Neuron (in vitro differentiated cells): ENCODE measurements around the gene CDH23.

ENCODE experiments used
- H2AFZ ChIP-seq: one replicate; pipeline ENCODE4 v1.6.1; 2013; ENCODE audit warnings: low read depth, mild to moderate bottlenecking, inconsistent platforms, low read length, moderate library complexity
- H3K27me3 ChIP-seq: one replicate; pipeline ENCODE4 v1.6.1; 2013; ENCODE audit warnings: low read length; ENCODE audit not compliant: insufficient read depth
- H3K36me3 ChIP-seq: one replicate; pipeline ENCODE4 v1.6.1; 2013; ENCODE audit warnings: low read length; ENCODE audit not compliant: insufficient read depth
- H3K4me1 ChIP-seq: one replicate; pipeline ENCODE4 v1.6.1; 2013; ENCODE audit warnings: low read length; ENCODE audit not compliant: insufficient read depth
- H3K4me3 ChIP-seq: 2 replicates; pipeline ENCODE4 v1.5.1; 2013; ENCODE audit warnings: mild to moderate bottlenecking, low read length, moderate library complexity
- H3K9me3 ChIP-seq: one replicate; pipeline ENCODE4 v1.6.1; 2013; ENCODE audit warnings: low read length

The CDH23 gene

DNA sequence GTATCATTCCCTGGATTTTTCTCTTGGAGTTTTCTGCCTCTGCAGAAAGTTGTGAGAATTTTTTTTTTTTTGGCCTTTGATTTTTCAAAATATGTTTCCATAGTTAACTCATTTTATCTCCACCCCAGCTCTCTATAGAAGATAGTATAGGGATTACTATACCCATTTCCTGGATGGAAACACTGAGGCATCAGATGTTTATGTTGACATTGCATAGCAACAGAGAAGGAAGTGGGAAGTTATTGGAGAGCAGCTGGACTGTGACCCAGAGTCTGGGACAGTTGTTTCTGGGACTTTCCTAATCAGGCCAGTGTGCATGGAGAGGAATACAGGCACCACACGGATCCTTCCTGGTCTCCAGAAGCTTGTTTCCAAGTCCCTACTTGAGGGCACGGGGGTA, 158.0 kb downstream of the CDH23 start:
- H2AFZ ChIP-seq: no peak overlapping the region
- H3K9me3 ChIP-seq: no peaks in the 10 kb centered on the region
- H3K4me3 ChIP-seq: no peak overlapping the region
- H3K27me3 ChIP-seq: no peaks in the 10 kb centered on the region
- no peaks in the 10 kb centered on the region for H3K36me3 ChIP-seq
- no peaks in the 10 kb centered on the region for H3K4me1 ChIP-seq

DNA sequence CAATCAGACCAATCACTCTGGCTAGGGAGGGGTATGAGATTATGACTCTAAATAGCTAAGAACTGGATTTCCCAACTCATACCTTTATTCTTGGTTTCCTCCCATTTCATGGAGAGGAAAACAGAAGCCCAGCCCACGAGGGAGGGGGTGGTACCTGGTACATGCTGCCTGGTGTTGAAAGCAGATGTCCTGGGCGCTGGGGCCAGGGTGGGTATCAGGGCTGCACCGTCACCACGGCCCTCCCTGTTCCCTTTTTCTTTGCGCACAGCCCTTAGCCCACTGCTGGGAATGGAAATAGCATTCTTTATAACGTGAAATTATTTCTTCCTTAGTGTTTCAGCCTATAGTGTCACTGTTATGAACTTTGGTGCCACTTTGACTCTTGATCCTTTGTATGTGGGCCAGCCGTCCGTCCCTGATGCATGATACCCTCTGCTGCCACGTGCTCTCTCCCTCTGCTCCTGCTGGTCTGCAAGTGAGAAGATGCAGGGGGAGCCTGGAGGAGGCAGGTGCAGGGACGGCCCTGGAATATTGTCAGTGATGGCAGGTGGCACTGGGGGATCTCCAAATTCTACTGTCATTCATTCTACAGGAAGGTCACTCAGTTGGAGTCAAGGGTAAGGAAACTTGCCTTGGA, 158.5 kb downstream of the CDH23 start:
- Histone ChIP-seq H2AFZ (no peak overlapping the region), H3K36me3 (no peaks in the 10 kb centered on the region), H3K27me3 (no peaks in the 10 kb centered on the region), H3K4me3 (no peak overlapping the region), H3K9me3 (no peaks in the 10 kb centered on the region), H3K4me1 (no peaks in the 10 kb centered on the region)

DNA sequence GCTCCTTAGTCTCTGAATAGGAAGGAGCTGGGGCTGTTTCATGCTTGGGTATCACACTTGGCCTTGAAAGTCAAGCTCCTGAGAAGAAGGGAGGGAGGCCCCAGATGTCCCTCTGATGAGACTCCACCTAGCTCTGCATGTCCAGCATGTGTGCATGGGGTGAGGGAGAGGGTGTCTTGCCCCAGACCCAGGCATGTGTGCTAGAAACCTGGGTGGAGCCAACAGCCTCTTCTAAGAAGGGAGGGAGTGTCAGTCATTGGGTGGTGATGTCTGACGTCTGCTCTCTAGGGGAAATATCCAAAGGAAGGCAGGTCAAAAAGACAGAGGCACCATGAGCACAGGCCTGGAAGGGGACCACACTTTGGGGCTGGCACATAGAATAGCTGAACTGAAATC, 159.0 kb downstream of the CDH23 start:
- Histone ChIP-seq H3K4me3 (no peak overlapping the region), H3K9me3 (no peaks in the 10 kb centered on the region), H3K27me3 (no peaks in the 10 kb centered on the region), H3K36me3 (no peaks in the 10 kb centered on the region), H2AFZ (no peak overlapping the region), H3K4me1 (no peaks in the 10 kb centered on the region)

DNA sequence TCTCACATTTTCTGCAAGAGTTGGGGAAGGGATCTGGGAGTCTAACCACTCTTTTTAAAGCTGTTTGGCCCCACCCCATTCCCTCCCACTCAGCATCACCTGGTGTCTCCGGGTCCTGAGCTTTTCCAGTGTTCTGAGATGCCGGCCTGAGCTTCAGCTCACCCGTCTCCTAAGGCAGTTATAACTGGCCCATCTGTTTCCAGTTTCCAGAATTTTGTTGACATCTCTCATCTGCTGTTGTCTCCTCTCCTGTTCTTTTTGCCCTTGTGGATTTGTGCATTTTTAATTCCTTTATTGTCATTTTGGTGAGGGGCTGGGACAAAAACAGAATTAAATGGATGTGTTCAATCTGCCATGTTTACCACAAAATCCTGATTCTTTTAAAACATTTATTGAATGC, 162.3 kb downstream of the CDH23 start:
- no peaks in the 10 kb centered on the region for H3K9me3 ChIP-seq
- no peaks in the 10 kb centered on the region for H3K4me1 ChIP-seq
- peaks cover 4% of the 10 kb centered on the region for H3K27me3 ChIP-seq
- no peaks in the 10 kb centered on the region for H3K36me3 ChIP-seq
- H2AFZ ChIP-seq: no peak overlapping the region
- no peak overlapping the region for H3K4me3 ChIP-seq

DNA sequence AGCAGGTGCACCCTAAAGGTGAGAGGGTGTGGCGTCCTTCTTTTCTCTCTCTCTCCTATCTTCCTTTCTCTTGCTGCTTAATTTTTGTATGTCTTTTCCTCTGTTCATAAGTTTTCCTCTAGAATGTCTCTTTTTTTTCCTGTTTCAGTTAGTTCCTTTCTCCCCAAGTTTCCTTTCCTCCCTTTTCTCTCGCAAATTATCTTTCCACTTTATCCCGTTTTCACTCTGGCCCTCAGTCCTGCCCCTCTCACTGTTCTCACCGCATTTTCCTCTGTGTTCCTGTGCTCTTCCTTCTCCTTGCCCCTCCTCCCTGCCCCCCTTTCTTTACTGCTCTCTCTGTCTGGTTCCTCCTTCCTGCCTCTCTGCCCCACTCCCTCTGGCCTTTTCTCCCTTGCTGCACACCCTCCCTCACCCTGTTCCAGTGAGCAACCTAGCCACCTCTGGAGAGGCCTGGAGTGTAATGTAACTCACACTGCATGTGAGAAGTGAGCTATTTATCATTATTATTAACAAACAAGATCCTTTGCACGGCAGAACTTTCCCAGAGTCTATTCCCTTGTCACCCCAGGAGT, 164.4 kb downstream of the CDH23 start:
- Histone ChIP-seq H3K4me3 (no peak overlapping the region), H3K4me1 (no peaks in the 10 kb centered on the region), H3K36me3 (no peaks in the 10 kb centered on the region), H2AFZ (no peak overlapping the region), H3K27me3 (peaks cover 4% of the 10 kb centered on the region), H3K9me3 (no peaks in the 10 kb centered on the region)

DNA sequence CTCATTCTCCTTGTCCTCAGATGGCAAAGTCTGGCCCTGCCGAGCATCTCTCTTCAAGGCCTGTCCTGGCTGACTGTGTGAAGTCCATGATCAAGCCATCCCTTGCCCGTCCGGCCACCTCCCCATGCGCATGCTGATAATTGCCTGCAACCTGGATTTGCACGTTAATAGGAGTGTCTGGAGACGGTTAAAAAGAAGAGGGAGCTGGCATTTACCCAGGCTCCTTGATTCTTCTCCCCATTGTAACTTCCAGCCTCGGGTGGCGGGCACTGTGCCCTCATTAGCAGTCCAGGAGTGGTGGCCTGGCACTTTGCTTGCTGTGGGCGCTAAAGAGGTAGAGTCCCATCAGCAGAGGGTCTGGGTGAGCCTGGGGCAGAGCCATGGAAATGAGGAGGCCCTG, 165.5 kb downstream of the CDH23 start:
- Histone ChIP-seq H3K4me1 (no peaks in the 10 kb centered on the region), H3K27me3 (peaks cover 4% of the 10 kb centered on the region)

DNA sequence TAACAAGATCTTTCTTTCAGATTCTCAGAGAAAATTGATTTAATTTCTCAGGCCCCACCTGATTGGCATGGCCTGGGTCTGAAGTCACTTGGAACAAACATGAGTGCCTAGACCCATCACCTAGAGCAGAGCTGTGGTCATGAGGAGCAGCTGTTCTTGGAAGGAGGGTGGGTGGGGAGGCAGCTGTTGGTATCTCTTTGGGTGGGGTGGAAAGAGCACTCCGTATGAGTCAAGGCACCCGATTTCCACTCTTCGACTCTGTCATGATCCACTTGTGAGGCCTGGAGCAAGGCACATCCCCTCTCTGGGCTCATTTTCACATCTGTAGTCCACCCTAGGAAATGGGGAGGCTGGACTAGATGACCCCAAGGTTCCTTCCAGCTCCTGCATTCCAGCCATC, 166.2 kb downstream of the CDH23 start:
- Histone ChIP-seq H3K4me3 (no peak overlapping the region), H3K4me1 (no peaks in the 10 kb centered on the region), H3K27me3 (peaks cover 4% of the 10 kb centered on the region), H3K36me3 (no peaks in the 10 kb centered on the region), H3K9me3 (no peaks in the 10 kb centered on the region), H2AFZ (no peak overlapping the region)

More for the DNA sequence above, 165.5 kb downstream of the CDH23 start:
- Histone ChIP-seq H2AFZ (no peak overlapping the region), H3K9me3 (no peaks in the 10 kb centered on the region), H3K4me3 (no peak overlapping the region), H3K36me3 (no peaks in the 10 kb centered on the region)

DNA sequence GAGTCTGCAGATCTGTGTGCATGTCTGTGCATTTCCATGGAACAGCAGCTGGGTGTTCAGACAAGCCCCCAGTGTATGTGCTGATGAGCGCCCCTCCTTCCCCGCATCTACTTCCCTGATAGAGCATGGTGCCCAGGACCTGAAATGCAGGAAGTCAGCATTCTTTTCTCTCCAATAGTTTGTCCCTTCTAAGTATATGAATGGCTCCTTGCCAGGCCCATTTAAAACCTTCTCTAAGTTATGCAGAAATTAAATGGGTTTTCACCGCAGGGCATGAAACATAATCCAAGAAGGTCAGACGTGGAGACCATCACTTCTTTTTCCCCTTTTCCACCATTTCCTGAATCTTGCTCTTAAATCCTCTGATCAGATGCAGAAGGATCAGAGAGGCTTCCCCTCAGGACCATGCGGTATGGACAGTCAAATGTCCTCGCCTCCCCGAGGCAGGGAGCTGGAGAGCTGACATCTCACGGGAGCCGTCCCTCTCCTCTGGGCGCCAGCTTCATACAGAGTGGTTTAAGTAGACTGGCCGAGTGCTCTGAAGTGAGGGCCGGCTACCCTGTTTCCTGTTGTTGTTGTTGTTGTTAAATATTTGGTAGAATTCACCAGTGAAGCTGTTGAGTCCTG, 167.6 kb downstream of the CDH23 start:
- Histone ChIP-seq H2AFZ (no peak overlapping the region), H3K36me3 (no peaks in the 10 kb centered on the region), H3K27me3 (peaks cover 4% of the 10 kb centered on the region), H3K4me3 (no peak overlapping the region), H3K4me1 (no peaks in the 10 kb centered on the region), H3K9me3 (no peaks in the 10 kb centered on the region)

DNA sequence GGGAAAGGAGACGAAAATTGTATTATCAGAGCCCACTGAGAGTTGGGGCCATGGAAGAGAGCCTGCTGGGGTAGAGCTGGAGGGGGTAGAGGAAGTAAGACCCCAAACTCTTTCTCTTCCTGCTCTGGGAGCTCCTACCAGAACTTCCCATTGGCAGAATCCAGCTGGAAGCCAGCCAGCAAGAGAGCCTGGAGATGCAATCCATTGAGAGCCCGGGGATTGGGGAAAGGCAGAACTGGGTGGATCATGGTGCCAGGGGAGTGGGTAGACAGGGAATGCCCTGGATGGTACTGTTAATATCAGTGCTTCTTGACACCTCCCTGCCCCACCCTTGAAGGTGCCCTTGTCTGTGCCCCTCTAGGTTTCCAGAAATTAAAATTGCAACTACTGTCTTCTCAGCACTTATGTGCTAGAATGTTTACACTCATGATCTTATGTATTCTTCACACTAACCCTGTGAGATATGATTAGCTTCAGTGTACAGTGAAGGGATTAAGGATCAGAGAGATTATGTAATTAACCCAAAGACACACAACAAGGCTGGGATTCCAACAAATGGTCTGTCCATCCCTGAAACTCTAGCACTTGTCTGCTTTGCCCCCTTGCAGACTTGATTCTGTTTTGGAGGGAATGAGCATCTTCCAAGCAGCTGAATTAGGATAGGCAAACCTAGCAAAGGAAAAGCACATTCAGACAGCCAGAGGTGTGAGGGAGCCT, 168.7 kb downstream of the CDH23 start:
- Histone ChIP-seq H3K4me1 (no peaks in the 10 kb centered on the region), H2AFZ (no peak overlapping the region), H3K4me3 (no peak overlapping the region), H3K9me3 (no peaks in the 10 kb centered on the region), H3K27me3 (peaks cover 4% of the 10 kb centered on the region), H3K36me3 (no peaks in the 10 kb centered on the region)

DNA sequence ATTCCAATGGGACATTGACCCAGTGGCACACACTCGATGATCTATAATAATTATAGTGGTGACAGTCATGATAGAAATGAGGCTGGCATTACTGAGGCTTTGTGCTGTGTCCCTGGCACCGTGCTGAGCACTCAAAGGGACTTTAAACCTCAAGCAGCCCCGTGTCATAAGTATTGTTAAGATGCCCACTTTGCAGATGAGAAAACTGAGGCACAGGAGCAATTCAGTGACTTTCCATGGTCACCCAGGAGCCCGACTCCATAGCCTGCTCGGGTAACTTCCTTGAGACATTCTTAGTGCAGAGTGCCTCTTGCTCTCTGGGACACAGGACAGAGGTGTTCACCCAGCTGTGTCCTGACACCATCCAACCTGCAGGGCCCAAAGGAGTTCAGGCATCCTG, 170.3 kb downstream of the CDH23 start:
- peaks cover 2% of the 10 kb centered on the region for H3K27me3 ChIP-seq
- no peak overlapping the region for H2AFZ ChIP-seq
- H3K9me3 ChIP-seq: no peaks in the 10 kb centered on the region
- no peaks in the 10 kb centered on the region for H3K36me3 ChIP-seq
- H3K4me3 ChIP-seq: no peak overlapping the region
- H3K4me1 ChIP-seq: no peaks in the 10 kb centered on the region

DNA sequence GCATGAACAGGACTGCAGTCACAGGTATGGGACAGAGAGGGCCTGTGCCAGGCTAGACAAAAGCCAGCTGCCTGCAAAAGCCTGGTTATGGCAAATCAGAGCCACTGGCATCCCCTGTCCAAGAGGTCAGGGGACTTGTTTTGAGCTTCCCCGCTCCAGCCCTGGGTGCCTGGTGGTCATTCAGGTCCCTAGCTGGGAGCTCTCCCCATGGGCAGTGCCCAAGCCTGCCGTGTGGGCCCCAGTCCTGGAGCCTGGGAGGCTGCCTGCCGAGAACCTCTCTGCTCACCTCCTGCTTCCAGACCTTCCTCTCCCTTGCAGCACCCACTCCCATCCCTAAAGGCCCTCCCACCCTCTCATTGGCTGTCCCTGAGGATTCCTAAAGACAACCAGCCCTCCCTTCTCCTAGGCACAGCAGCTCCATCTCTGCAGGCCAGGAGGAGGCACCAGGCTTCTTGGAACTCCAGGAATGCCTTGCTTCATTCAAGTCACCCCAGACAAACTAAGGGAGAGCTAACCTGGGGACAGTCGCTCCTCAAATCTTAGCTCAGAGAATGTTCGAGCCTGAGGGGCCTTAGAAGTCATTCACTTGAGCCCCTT, 172.3 kb downstream of the CDH23 start:
- no peaks in the 10 kb centered on the region for H3K9me3 ChIP-seq
- H2AFZ ChIP-seq: no peak overlapping the region
- H3K4me3 ChIP-seq: no peak overlapping the region
- H3K4me1 ChIP-seq: no peaks in the 10 kb centered on the region
- peaks cover 9% of the 10 kb centered on the region for H3K27me3 ChIP-seq
- H3K36me3 ChIP-seq: no peaks in the 10 kb centered on the region

DNA sequence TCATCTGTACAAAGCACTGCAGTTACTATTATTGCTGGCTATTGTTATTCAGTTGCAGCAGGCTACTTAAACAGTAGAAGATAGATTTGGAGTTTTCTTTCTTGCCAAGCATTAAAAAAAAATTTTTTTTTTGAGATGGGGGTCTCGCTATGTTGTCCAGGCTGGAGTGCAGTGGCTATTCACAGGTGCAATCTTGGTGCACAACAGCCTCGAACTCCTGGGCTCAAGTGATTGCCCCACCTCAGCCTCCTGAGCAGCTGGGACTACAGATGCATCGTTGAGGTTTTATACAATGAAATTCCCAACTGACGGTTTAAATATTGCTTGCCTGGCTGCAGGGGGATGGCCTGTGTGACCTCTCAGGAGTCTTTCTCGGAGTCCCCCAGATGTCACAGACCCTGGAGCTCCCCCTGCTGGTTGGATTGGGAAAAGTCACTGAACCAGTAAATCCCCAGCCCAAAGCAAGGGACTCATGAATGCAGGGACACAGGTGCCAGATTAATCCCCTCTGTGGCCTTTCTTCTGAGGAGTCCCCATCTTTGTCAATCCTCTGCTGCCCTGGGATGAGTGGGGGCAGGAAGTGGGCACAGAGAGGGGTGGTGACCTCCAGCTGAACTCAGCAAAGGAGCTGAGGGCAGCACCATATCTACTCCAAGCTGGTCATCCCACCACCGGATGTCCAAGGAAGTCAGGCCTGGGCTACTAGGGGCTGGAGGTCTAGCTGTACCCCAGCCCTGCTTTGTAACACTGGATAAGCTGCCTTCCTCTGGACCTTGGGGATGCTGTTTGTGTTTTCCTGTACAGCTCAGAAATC, 173.3 kb downstream of the CDH23 start:
- H3K4me1 ChIP-seq: no peaks in the 10 kb centered on the region
- no peak overlapping the region for H3K4me3 ChIP-seq
- H3K27me3 ChIP-seq: peaks cover 13% of the 10 kb centered on the region
- H3K9me3 ChIP-seq: no peaks in the 10 kb centered on the region
- H2AFZ ChIP-seq: no peak overlapping the region
- H3K36me3 ChIP-seq: no peaks in the 10 kb centered on the region
